Common myeloid progenitor, CD34-positive (primary cell): ENCODE data around the gene EIF5.

Source experiments
- CTCF ChIA-PET: fragments of 350-600 bp; sonication (Branson Sonifier 250); formaldehyde crosslinking; loops from one replicate; lab custom pipeline; 2021; ENCODE audit warnings: antibody characterized with exemption; lab: Charles Lee
- POLR2A ChIA-PET: fragments of 350-600 bp; sonication (Branson Sonifier 250); formaldehyde crosslinking; loops from one replicate; lab custom pipeline; 2021; ENCODE audit warnings: antibody characterized with exemption; lab: Charles Lee
- DNase-seq, 3 donors: peaks; one replicate each; pipeline versions ENCODE4 v3.0.0 to v3.0.0-alpha.2; 2013
- H3K27ac ChIP-seq, 2 experiments: 1 replicate in 1 of 2; 2 replicates in 1 of 2; pipeline ENCODE4 v1.7.0; 2013; ENCODE audit warnings: inconsistent platforms in 2 of 2, low read length in 2 of 2, mild to moderate bottlenecking in 2 of 2, low read depth in 1 of 2, moderate library complexity in 1 of 2; ENCODE audit not compliant: severe bottlenecking in 2 of 2, insufficient read depth in 1 of 2, poor library complexity in 1 of 2
- H3K27me3 ChIP-seq, 5 experiments: replicated peaks in 2 of 5; 1 replicate in 3 of 5; 2 replicates in 2 of 5; pipeline versions ENCODE4 v1.6.1 to v1.7.0; 2013; ENCODE audit warnings: low read length in 4 of 5, mild to moderate bottlenecking in 2 of 5, moderate library complexity in 2 of 5, inconsistent platforms in 1 of 5; ENCODE audit not compliant: insufficient read depth in 5 of 5, control insufficient read depth in 4 of 5
- H3K36me3 ChIP-seq, 4 experiments: 1 replicate in 2 of 4; 2 replicates in 2 of 4; pipeline versions ENCODE4 v1.6.1 to v1.7.0; 2013; ENCODE audit warnings: low read length in 3 of 4, control low read depth in 1 of 4, mild to moderate bottlenecking in 1 of 4; ENCODE audit not compliant: control insufficient read depth in 4 of 4, insufficient read depth in 4 of 4
- H3K4me1 ChIP-seq, 4 experiments: 1 replicate in 3 of 4; 2 replicates in 1 of 4; pipeline versions ENCODE4 v1.6.1 to v1.7.1; 2013; ENCODE audit warnings: low read length in 3 of 4, mild to moderate bottlenecking in 3 of 4, control low read depth in 1 of 4, inconsistent platforms in 1 of 4, moderate library complexity in 1 of 4; ENCODE audit not compliant: control insufficient read depth in 4 of 4, insufficient read depth in 4 of 4; ENCODE audit errors: control extremely low read depth in 1 of 4
- H3K4me3 ChIP-seq, 7 experiments: 1 replicate in 4 of 7; 2 replicates in 3 of 7; pipeline versions ENCODE4 v1.5.1 to v1.7.0; 2013; ENCODE audit warnings: mild to moderate bottlenecking in 7 of 7, low read length in 6 of 7, moderate library complexity in 6 of 7, inconsistent platforms in 2 of 7, low read depth in 2 of 7, control low read depth in 1 of 7; ENCODE audit not compliant: insufficient read depth in 4 of 7, control insufficient read depth in 1 of 7; ENCODE audit errors: extremely low read depth in 1 of 7
- H3K9me3 ChIP-seq, 5 experiments: 1 replicate in 4 of 5; 2 replicates in 1 of 5; pipeline versions ENCODE4 v1.6.1 to v1.7.1; 2013; ENCODE audit warnings: low read length in 4 of 5, mild to moderate bottlenecking in 2 of 5, inconsistent platforms in 1 of 5, low read depth in 1 of 5, moderate library complexity in 1 of 5; ENCODE audit not compliant: control insufficient read depth in 4 of 5, insufficient read depth in 2 of 5; ENCODE audit errors: control extremely low read depth in 1 of 5
- WGBS: methylation state at CpG from one replicate; pipeline ENCODE4 v1.1.5; 2013; ENCODE audit not compliant: insufficient coverage; 5-methylcytosine and 5-hydroxymethylcytosine counted together

EIF5 gene

DNA sequence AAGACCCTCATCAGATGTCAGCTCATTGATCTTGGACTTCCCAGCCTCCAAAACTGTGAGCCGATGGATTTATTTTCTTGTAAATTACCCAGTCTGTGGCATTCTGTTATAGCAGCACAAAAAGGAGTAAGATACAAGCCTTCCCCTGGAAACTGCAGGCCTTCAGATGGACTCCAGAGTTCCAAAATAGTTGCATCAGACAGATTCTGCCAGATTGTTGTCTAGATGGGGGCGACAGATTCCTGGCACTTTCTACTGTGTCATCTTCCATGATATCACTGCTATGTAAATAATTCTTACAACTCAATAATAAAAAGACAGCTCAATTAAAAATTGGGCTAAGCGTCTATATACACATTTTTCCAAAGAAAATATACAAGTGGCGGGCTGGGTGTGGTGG, 34.0 kb downstream of the EIF5 start:
- no peak overlapping the region for H3K27ac ChIP-seq
- DNase-seq: no peak
- no peaks in the 10 kb centered on the region for H3K4me1 ChIP-seq
- H3K27me3 ChIP-seq: no peaks in the 10 kb centered on the region
- WGBS: 100% methylated on average over 2 of the region's 4 CpGs
- POLR2A ChIA-PET: interaction anchor here (1.7 kb wide), 1 partner anchor 17 kb away, joined by 3 read pairs; the partner anchor contains the start of gene MARK3
- no peak overlapping the region for H3K4me3 ChIP-seq
- H3K36me3 ChIP-seq: no peaks in the 10 kb centered on the region
- CTCF ChIA-PET: interaction anchor here (0.5 to 1.4 kb wide), 4 partner anchors 10 to 64 kb away, joined by 3 to 5 read pairs (median 4); no protein-coding TSS in a partner anchor
- peaks cover 0 to under 1% (median 0%) of the 10 kb centered on the region in 5 experiments for H3K9me3 ChIP-seq

DNA sequence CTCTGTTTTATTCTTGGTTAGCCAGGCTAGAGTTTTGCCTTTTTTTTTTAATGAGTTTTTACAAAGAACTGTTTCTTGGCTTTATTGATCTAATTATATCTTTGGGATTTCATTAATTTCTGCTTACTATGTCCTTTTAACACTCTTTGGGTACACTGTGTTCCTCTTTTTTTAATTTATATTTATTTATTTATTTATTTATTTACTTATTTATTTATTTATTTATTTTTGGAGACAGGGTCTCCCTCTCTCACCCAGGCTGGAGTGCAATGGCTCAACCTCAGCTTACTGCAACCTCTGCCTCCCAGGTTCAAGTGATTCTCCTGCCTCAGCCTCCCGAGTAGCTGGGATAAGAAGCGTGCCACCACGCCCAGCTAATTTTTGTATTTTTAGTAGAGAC, 36.0 kb downstream of the EIF5 start:
- H3K27ac ChIP-seq: no peak overlapping the region
- DNase-seq: no peak
- ChIA-PET CTCF (interaction anchor here (0.6 to 1.5 kb wide), 6 partner anchors 9 to 575 kb away, joined by 3 to 7 read pairs (median 3); no protein-coding TSS in a partner anchor), POLR2A (interaction anchor here (0.6 kb wide), 2 partner anchors 17 to 32 kb away, joined by 3 to 5 read pairs; no protein-coding TSS in a partner anchor)
- no peaks in the 10 kb centered on the region for H3K27me3 ChIP-seq
- no peaks in the 10 kb centered on the region for H3K9me3 ChIP-seq
- WGBS: 88% methylated on average over 3 of the region's 3 CpGs
- H3K4me3 ChIP-seq: no peak overlapping the region
- H3K4me1 ChIP-seq: no peaks in the 10 kb centered on the region
- H3K36me3 ChIP-seq: no peaks in the 10 kb centered on the region

DNA sequence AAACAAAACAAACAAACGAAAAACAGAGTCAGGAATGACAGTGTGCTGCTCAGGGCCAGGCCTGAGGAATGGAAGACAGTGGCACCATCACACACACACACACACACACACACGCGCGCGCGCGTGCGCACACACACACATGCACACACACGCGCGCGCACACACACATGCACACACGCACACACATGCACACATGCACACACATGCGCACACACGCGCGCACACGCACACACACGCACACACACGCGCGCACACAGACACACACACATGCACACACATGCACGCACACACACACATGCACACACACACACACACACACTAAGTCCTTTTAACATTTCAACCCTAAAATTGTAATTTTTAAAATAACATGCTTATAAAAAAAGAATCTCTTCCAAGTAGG, 38.0 kb downstream of the EIF5 start:
- ChIA-PET CTCF (interaction anchor here (1.0 to 2.4 kb wide), 2 partner anchors 9 to 19 kb away, joined by 3 to 7 read pairs; no protein-coding TSS in a partner anchor), POLR2A (no interaction called here)
- no peak for DNase-seq
- no peak overlapping the region for H3K27ac ChIP-seq
- no peaks in the 10 kb centered on the region for H3K9me3 ChIP-seq
- H3K4me3 ChIP-seq: no peak overlapping the region
- H3K36me3 ChIP-seq: no peaks in the 10 kb centered on the region
- H3K4me1 ChIP-seq: no peaks in the 10 kb centered on the region
- H3K27me3 ChIP-seq: no peaks in the 10 kb centered on the region
- 100% methylated on average over 1 of the region's 23 CpGs for WGBS

DNA sequence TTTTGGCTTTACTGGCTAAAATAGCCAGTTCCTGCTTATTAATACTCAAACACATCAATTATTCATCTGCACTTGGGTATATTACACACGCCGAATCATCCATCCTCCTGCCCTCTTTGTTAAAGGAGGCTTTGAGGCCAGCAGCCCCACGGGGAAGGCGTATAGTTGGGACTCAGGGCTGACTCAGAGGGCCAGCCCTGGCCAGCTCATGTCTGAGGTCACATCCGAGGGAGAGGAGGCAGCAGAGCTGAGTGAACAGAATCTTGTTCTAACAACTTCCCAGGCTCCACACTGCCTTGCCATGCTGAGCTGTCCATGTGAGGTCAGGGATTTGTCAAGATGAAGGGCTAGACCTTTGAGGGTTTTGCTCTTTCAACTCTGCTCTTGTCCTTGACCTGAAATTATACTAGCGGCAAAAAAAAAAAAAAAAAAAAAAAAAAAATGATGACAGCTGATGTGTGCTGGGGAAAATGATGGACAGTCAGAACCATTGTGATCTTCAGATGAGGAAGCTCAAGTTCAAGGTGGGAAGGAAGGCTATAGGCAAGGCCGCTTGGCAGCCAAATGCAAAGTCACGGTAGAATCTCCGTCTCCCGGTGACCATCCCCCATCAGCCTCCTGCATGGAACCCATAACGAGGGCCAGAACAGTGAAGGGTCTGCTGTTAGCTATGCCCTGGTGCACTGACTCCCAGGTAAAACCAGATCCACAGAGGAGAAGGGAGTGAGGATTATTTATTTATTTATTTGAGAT, 38.7 kb downstream of the EIF5 start:
- no peaks in the 10 kb centered on the region for H3K4me1 ChIP-seq
- no peaks in the 10 kb centered on the region for H3K9me3 ChIP-seq
- DNase-seq: no peak
- 94% methylated on average over 8 of the region's 11 CpGs for WGBS
- ChIA-PET POLR2A (interaction anchor here (1.2 kb wide), 1 partner anchor 29 kb away, joined by 3 read pairs; no protein-coding TSS in a partner anchor), CTCF (interaction anchor here (1.0 to 2.4 kb wide), 2 partner anchors 10 to 18 kb away, joined by 3 to 7 read pairs; no protein-coding TSS in a partner anchor)
- H3K27me3 ChIP-seq: no peaks in the 10 kb centered on the region
- H3K4me3 ChIP-seq: no peak overlapping the region
- H3K36me3 ChIP-seq: no peaks in the 10 kb centered on the region
- H3K27ac ChIP-seq: no peak overlapping the region

DNA sequence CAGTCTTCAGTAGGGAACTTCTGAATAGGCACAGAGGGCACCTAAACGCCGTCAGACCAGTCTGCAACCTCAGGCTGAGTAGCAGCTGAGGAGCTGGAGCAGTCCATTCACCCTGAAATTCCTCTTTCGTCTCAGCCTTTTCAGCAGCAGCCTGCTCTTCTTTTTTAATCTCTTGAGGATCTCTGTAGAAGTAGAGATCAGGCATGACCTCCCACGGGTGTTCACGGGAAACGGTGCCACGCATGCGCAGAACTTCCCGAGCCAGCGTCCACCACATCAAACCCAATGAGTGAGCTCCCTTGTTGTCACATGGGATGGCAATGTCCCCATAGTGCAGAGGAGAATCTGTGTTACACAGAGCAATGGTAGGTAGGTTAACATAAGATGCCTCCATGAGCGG, 40.1 kb downstream of the EIF5 start:
- no peak overlapping the region for H3K27ac ChIP-seq
- no peaks in the 10 kb centered on the region for H3K27me3 ChIP-seq
- ChIA-PET POLR2A (no interaction called here), CTCF (interaction anchor here (0.6 to 2.4 kb wide), 2 partner anchors 17 to 43 kb away, joined by 3 to 7 read pairs; no protein-coding TSS in a partner anchor)
- WGBS: 95% methylated on average over 11 of the region's 11 CpGs
- no peaks in the 10 kb centered on the region for H3K36me3 ChIP-seq
- H3K4me3 ChIP-seq: no peak overlapping the region
- DNase-seq: no peak
- no peaks in the 10 kb centered on the region for H3K9me3 ChIP-seq
- no peaks in the 10 kb centered on the region for H3K4me1 ChIP-seq

DNA sequence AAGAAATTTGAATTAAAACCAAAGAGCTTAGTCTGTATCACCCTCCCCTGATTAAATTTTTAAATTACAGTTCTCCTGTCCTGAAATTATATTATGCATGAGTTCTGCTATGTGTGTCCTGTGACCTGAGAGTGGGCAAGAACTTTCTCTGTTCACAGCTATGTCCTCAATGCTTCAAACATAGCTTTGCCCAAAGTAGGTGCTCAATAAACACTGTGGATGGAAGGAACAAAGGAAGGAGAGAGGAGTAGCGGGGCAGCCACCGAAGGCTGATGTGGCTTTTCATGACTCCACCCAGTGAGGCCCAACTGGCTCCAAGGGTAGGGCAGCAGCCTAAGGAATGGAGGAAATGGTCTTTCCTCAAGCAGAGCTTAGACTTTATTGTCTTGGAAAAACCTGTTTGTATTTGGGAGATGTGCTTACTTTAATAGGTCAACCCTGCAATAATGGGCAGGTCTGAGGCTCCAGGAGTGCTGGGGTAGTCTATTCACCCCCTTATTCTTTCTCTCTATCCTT, 43.5 kb downstream of the EIF5 start:
- 100% methylated on average over 2 of the region's 2 CpGs for WGBS

More for the DNA sequence above, 43.5 kb downstream of the EIF5 start:
- CTCF ChIA-PET: interaction anchor here (1.0 to 2.0 kb wide), 5 partner anchors 9 to 40 kb away, joined by 3 to 9 read pairs (median 4); no protein-coding TSS in a partner anchor
- no peak for DNase-seq
- Histone ChIP-seq H3K4me1 (peaks cover 0 to 1% (median 0%) of the 10 kb centered on the region in 4 experiments), H3K36me3 (no peaks in the 10 kb centered on the region), H3K4me3 (no peak overlapping the region), H3K27me3 (no peaks in the 10 kb centered on the region), H3K9me3 (no peaks in the 10 kb centered on the region), H3K27ac (no peak overlapping the region)
- POLR2A ChIA-PET: no interaction called here
